ENCODE measurements around the gene SFSWAP.

SFSWAP gene

GRCh38 chr12:131840643-131841416, 129.9 kb downstream of the SFSWAP start:
- H3K36me3 Mint-ChIP-seq (ENCODE audit: insufficient read depth), result no peaks in the 10 kb centered on the region
- no peaks in the 10 kb centered on the region for H3K4me1 Mint-ChIP-seq
- H3K27me3 Mint-ChIP-seq, result peaks cover 1% of the 10 kb centered on the region
- H3K4me3 Mint-ChIP-seq, result no peak overlapping the region
- no peaks in the 10 kb centered on the region for H3K9me3 Mint-ChIP-seq
- ATAC-seq (replicated peaks; ENCODE audit: extremely low read depth, poor library complexity, severe bottlenecking) (no peak), DNase-seq (ENCODE audit: low spot score in 2 of 2) (no peak)
- no peak overlapping the region for H3K27ac Mint-ChIP-seq (ENCODE audit: low read depth)

GRCh38 chr12:131841547-131841946, 130.7 kb downstream of the SFSWAP start:
- Mint-ChIP-seq H3K4me1 (no peaks in the 10 kb centered on the region), H3K36me3 (ENCODE audit: insufficient read depth) (peaks cover 2% of the 10 kb centered on the region), H3K27me3 (peaks cover 8% of the 10 kb centered on the region), H3K9me3 (no peaks in the 10 kb centered on the region), H3K4me3 (no peak overlapping the region), H3K27ac (ENCODE audit: low read depth) (no peak overlapping the region)
- DNase-seq (ENCODE audit: low spot score in 2 of 2) (no peak), ATAC-seq (replicated peaks; ENCODE audit: extremely low read depth, poor library complexity, severe bottlenecking) (no peak)

GRCh38 chr12:131842169-131842568, 131.3 kb downstream of the SFSWAP start:
- Mint-ChIP-seq H3K4me3 (no peak overlapping the region), H3K36me3 (ENCODE audit: insufficient read depth) (peaks cover 2% of the 10 kb centered on the region), H3K4me1 (no peaks in the 10 kb centered on the region), H3K27ac (ENCODE audit: low read depth) (no peak overlapping the region), H3K27me3 (peaks cover 10% of the 10 kb centered on the region), H3K9me3 (no peaks in the 10 kb centered on the region)
- DNase-seq (ENCODE audit: low spot score in 2 of 2) (no peak), ATAC-seq (replicated peaks; ENCODE audit: extremely low read depth, poor library complexity, severe bottlenecking) (no peak)

- H3K4me3 Mint-ChIP-seq, result no peak overlapping the region
- peaks cover 2% of the 10 kb centered on the region for H3K36me3 Mint-ChIP-seq (ENCODE audit: insufficient read depth)
Observed at GRCh38 chr12:131843527-131843926, 132.6 kb downstream of the SFSWAP start.

GRCh38 chr12:131844140-131844539, 133.2 kb downstream of the SFSWAP start:
- H3K36me3 Mint-ChIP-seq (ENCODE audit: insufficient read depth), result peaks cover 2% of the 10 kb centered on the region
- H3K9me3 Mint-ChIP-seq, result no peaks in the 10 kb centered on the region
- DNase-seq (ENCODE audit: low spot score in 2 of 2), result no peak
- ATAC-seq (replicated peaks; ENCODE audit: extremely low read depth, poor library complexity, severe bottlenecking), result no peak
- no peaks in the 10 kb centered on the region for H3K4me1 Mint-ChIP-seq
- H3K4me3 Mint-ChIP-seq, result no peak overlapping the region
- H3K27ac Mint-ChIP-seq (ENCODE audit: low read depth), result no peak overlapping the region
- peaks cover 10% of the 10 kb centered on the region for H3K27me3 Mint-ChIP-seq

More at GRCh38 chr12:131843527-131843926, 132.6 kb downstream of the SFSWAP start:
- Mint-ChIP-seq H3K9me3 (no peaks in the 10 kb centered on the region), H3K27ac (ENCODE audit: low read depth) (no peak overlapping the region), H3K27me3 (peaks cover 10% of the 10 kb centered on the region), H3K4me1 (no peaks in the 10 kb centered on the region)
- DNase-seq (ENCODE audit: low spot score in 2 of 2), result no peak
- no peak for ATAC-seq (replicated peaks; ENCODE audit: extremely low read depth, poor library complexity, severe bottlenecking)

- no peaks in the 10 kb centered on the region for H3K9me3 Mint-ChIP-seq
Observed at GRCh38 chr12:131844656-131845055, 133.8 kb downstream of the SFSWAP start.

GRCh38 chr12:131845121-131845520, 134.2 kb downstream of the SFSWAP start:
- H3K27me3 Mint-ChIP-seq, result peaks cover 10% of the 10 kb centered on the region
- ATAC-seq (replicated peaks; ENCODE audit: extremely low read depth, poor library complexity, severe bottlenecking), result no peak
- peaks cover 2% of the 10 kb centered on the region for H3K36me3 Mint-ChIP-seq (ENCODE audit: insufficient read depth)
- H3K4me3 Mint-ChIP-seq, result no peak overlapping the region
- DNase-seq (ENCODE audit: low spot score in 2 of 2), result no peak
- H3K9me3 Mint-ChIP-seq, result no peaks in the 10 kb centered on the region
- no peak overlapping the region for H3K27ac Mint-ChIP-seq (ENCODE audit: low read depth)
- no peaks in the 10 kb centered on the region for H3K4me1 Mint-ChIP-seq

More at GRCh38 chr12:131844656-131845055, 133.8 kb downstream of the SFSWAP start:
- H3K27me3 Mint-ChIP-seq, result peaks cover 10% of the 10 kb centered on the region
- DNase-seq (ENCODE audit: low spot score in 2 of 2) (no peak), ATAC-seq (replicated peaks; ENCODE audit: extremely low read depth, poor library complexity, severe bottlenecking) (no peak)
- no peak overlapping the region for H3K27ac Mint-ChIP-seq (ENCODE audit: low read depth)
- H3K36me3 Mint-ChIP-seq (ENCODE audit: insufficient read depth), result peaks cover 2% of the 10 kb centered on the region
- H3K4me1 Mint-ChIP-seq, result no peaks in the 10 kb centered on the region
- no peak overlapping the region for H3K4me3 Mint-ChIP-seq

- peaks cover 2% of the 10 kb centered on the region for H3K36me3 Mint-ChIP-seq (ENCODE audit: insufficient read depth)
- H3K9me3 Mint-ChIP-seq, result no peaks in the 10 kb centered on the region
- no peaks in the 10 kb centered on the region for H3K4me1 Mint-ChIP-seq
- H3K27me3 Mint-ChIP-seq, result peaks cover 10% of the 10 kb centered on the region
- no peak overlapping the region for H3K4me3 Mint-ChIP-seq
- ATAC-seq (replicated peaks; ENCODE audit: extremely low read depth, poor library complexity, severe bottlenecking) (no peak), DNase-seq (ENCODE audit: low spot score in 2 of 2) (no peak)
- no peak overlapping the region for H3K27ac Mint-ChIP-seq (ENCODE audit: low read depth)
Observed at GRCh38 chr12:131847456-131847855, 136.6 kb downstream of the SFSWAP start.

GRCh38 chr12:131848753-131849152, 137.9 kb downstream of the SFSWAP start:
- no peaks in the 10 kb centered on the region for H3K9me3 Mint-ChIP-seq
- H3K4me3 Mint-ChIP-seq, result no peak overlapping the region
- H3K4me1 Mint-ChIP-seq, result no peaks in the 10 kb centered on the region
- DNase-seq (ENCODE audit: low spot score in 2 of 2) (no peak), ATAC-seq (replicated peaks; ENCODE audit: extremely low read depth, poor library complexity, severe bottlenecking) (no peak)
- peaks cover 2% of the 10 kb centered on the region for H3K36me3 Mint-ChIP-seq (ENCODE audit: insufficient read depth)
- no peak overlapping the region for H3K27ac Mint-ChIP-seq (ENCODE audit: low read depth)
- H3K27me3 Mint-ChIP-seq, result peaks cover 10% of the 10 kb centered on the region
